DMS53 (cell line): ENCODE results near the gene SEPSECS.

Experiments used
- DNase-seq: peaks from one replicate; lab custom pipeline; 2025; lab: John Stamatoyannopoulos, UW

The SEPSECS gene

DNA sequence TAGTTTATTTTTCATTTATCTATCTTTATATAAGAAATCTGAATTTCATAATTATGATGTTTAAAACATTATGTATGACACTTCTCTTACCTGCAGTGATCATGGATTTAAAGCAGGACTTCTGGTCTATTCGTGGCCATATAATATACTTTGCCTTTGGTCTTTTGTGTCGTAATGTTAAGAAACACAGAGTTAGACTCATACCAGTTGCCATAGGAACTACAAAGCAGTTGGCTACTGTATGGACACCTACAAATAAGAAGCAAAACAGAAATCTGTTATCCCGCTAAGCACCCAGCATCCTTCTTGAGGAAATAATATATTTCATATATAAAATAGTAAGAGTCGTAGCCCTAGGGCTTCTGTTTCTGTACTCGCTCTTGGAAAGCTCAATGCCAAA lies 4.3 kb downstream of the SEPSECS start:
- peak; percentile 31 for DNase-seq

DNA sequence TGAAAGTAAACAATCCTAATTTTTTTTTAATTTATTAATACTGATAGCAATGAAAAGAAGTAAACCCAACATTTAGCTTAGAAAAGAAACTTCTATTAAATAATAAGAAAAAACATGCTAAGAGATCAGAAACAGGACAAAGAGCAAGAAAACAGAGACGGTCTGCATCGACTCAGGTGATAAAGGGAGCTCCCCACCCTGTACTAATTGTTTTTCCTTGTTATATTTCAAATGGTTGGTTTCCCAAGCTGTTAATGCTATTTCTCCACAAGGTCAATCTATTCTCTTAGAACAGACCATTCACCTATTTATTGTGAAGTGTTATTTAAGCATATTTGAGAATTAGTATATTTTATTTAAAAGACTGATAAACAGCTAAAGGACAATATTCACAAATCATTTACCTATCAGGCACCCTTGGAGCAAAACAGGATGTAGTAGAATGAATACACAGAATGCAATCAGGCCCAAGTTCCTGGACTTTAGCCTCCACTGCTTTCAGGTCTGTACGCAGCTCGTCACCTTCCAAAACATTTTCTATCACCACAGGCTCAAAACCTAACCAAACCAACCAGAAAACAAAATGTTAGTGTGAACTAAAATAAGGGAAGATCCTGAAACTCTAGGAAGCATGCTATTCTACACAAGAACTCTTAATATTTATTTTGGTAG lies 5.5 kb downstream of the SEPSECS start:
- DNase-seq: peak; percentile 87

DNA sequence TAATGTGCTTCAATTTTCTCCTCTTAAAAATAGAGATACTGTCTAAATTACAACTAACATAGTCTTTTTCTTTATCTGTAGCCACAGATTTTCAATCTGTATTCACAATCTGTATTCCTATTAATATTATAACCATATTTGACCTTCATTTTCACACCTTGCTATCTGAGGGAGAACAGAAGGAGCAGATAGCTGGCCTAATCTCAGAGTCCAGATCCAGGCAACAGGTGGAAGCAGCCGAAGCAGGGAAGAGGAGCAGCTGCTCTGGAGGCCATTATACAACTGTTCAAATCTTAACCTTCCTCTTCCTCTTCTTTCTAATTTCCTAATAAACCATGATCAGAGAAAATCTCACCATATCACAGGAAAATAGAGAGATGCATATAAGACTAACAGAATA lies 14.2 kb downstream of the SEPSECS start:
- no peak for DNase-seq

DNA sequence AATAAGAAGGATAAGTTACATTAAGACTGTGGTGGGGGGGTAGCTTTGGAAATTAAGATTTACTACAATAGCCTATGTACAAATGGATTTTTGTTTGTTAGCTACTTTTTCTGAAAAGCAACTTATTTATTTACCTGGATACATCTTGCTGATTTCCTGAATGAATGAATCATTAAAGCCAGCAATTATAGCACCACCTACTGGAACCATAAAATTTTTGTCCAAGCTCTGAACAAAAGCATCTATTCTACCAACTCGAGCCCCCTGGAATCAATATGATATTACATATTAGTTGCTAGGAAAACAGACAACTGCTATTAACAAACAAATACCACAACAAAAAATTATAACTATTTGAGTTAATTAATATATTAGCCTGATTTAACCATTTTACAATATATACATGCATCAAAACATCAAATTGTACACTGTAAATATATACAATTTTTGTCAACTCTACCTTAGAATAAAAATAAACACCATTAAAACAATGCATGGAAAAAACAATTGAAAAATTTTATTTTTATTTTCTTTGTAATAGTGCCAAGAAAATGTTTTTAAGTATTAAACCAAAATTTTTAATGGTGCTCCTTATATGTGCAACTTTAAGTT lies 15.3 kb downstream of the SEPSECS start:
- peak; percentile 70 for DNase-seq

DNA sequence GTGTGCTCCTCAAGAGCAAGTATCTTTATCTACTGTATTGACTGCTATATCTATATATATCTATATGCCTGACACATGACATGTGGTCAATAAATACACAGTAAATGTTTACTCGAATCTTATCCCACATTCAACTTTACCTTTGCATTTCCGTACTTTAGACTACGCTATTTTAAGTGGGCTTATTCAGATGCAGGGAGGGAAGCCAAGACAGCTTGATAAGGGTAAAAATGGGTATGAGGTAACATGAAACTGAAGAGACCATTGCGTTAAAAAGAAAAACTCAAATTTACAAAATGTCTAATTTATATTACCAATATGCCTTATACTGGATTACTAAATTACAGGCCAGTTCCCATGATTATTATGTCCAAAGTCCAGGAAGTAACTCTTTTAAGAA lies 17.8 kb downstream of the SEPSECS start:
- no peak for DNase-seq

DNA sequence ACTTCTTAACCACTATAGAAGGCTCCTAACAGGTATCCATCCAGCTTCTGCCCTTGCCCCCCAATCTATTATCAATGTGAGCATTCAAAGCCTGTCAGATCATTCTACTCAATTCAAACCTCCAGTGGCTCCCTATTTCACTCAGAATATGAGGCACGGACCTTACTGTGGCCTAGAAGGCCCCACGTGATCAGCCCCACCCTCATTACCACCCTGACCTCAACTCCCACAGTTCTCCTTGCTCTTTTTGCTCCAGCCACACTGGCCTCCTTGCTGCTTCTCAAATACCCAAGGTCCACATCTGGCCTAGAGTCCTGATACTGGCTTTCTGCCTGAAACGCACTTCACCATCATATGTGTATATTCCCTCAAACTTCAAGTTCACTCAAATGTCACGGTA lies 18.7 kb downstream of the SEPSECS start:
- no peak for DNase-seq

DNA sequence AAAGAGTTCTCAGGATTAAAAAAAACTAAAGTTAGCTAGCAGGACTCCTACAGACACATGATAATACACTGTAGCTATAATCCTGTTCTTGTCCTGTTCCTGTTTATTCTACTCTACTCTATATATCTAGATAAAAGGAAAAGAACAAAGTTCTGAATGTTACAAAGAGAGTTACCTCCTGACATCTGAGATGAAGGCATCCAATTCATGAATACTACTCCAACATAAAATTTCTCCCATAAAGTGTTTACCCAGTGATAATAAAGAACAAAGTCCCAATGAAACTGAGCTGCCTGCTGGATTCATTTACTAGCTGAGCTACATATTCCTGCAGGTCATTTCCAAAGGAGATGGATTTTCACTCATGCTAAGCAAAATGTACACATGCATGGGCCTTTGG lies 27.1 kb downstream of the SEPSECS start:
- no peak for DNase-seq

DNA sequence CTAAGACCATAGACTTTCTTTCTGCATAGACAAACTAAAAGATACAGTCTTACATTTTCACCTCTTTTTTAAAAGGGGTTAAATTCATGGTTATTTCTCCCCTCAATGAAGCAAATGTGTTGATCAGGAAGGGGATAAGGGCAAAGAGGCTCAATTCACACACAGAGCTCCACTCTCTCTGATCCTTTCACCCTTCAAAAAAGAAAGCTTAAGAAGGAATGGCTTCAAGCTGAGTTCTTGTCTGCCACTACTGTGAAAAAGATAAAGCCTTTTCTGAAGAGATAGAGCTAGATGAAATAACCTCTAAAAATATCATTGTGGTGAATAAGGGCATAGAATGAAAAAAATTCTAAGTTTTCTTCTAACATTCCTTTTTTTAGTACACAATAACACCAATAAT lies 28.3 kb downstream of the SEPSECS start:
- DNase-seq: no peak

DNA sequence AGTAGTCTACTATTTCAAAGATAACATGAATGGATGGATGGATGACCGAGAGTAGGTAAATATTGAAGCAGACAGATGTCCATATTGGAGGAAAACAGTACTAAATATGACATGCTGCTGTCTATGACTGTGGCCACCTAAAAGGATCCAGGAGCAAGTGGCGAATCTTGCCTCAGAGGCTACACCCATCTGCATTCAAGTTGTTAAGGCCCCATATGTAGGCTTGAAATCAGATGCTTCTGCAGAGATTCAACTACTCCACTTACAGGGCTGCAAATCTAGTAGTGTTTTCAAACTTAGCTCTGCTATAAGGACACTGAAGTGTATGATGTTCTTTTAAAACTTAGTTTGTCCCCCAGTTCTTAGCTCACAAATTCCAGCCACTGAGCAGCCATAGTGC lies 28.9 kb downstream of the SEPSECS start:
- no peak for DNase-seq

DNA sequence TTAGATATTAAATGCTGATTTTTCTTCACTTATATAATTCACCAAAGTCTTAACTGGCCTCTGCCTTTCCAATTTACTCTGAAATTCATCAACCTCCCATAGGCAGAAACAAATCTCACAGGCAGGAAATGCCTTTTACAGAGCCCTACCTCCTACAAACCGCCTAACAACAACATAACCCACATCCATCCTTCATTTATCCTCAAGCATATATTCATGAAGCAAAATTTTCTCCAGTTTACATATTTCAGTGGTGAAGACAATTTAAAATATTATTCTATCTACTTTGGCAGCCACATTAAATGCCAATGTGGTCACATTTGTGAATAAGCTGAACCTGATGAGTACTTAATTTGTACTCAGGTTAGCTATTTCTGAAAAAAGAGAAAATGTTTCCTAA lies 30.3 kb downstream of the SEPSECS start:
- no peak for DNase-seq

DNA sequence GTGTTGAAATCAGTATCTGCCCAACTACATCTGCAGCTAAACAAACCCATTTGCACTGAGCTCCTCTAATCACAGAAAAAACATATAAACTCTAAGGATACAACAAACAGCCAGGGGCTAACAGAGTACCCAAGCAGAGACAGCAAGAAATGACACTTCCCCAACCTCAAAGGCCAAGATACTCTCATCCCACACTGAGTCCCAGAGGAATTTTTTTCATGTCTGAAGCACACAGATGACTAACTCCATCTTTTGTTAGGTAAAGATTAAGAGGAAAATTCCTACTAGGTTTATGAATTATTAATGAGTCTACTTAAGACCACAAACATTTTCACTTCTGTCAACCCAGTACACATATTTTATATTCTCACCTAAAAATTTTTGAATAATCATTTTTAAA lies 31.6 kb downstream of the SEPSECS start:
- no peak for DNase-seq

DNA sequence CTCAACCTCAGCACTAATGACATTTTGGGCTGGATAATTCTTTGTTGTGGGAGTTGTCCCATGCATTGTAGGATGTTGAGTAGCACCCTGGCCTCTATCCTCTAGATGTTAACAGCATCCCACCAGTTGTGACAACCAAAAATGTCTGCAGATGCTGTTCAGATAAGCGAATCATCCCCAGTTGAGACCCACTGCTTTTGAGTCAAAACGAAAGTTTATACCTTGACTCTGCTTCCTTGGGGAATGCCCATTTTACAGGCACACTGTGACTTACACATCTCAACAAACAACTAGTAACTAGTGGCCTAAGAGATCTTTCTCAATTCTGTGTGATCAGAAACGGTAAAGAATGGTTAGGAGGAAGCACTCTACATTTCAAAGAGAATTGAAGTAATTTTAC lies 37.0 kb downstream of the SEPSECS start:
- DNase-seq: no peak

DNA sequence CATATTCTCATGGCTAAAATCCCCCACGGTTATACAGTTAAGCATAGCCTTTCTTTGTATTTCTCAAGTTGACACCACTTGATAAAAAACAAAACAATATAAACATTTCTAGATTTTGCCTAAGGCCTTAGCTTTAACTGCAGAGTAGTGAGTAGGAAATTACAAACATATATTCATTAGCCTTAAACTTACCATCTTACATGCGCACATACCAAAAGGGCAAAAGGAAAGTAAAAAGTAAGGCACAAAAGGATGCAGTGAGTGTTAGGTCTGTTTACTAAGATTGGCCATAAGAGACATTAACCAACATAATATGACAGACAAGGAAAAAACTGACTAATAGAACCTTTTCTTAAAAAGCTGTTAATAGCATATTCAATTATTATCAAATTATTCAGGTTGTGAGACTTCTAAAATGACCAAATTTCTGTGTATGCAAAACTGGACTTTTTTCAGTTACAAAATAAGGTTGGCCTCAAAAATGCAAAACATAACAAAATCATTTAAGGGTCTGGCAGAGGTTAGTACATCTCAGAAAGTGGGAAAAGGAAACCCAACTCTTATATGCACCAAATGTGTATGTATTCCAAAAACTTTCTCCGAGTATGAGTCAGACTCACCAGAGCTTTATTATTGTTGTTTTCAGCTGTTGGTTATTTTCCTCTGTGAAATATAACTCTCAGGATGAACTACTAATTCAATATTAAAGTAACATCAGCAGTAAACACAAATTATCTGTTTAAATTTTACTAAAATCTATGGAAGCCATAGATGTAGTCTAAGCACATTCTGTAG lies 39.9 kb downstream of the SEPSECS start:
- no peak for DNase-seq

DNA sequence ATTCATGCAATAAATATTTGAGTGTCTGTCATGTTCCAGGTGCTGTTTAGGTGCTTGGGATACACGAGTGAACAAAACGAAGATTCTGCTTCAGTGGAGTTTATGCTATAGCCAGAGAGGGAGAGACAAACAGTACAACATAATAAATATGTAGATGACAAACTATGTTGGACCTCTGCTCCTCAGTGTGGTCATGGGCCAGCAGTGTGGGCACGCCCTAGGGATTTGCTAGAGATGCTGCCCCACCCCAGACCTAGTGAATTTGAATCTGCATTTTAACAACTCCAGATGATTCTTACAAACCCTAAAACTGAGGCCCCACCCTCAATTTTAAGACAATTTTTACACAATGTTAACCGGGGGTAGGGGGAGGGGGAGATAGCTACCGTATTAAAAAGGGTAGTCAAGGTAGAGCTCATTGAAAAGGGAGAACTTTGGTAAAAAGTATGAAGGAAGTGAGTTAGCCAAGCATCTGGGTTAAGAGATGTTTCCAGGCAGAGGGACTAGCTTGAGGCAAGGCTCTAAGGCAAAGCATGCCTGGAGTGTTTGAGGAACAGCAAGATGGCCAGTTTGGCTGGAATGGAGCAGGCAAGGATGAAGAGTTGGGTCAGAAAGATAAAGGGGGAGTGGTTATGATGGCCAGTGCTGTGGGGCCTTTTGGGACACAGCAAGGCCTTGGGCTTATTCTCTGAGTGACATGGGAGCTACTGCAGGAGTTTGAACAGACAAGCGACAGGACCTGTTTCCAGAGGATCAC lies 42.4 kb downstream of the SEPSECS start:
- DNase-seq: no peak

DNA sequence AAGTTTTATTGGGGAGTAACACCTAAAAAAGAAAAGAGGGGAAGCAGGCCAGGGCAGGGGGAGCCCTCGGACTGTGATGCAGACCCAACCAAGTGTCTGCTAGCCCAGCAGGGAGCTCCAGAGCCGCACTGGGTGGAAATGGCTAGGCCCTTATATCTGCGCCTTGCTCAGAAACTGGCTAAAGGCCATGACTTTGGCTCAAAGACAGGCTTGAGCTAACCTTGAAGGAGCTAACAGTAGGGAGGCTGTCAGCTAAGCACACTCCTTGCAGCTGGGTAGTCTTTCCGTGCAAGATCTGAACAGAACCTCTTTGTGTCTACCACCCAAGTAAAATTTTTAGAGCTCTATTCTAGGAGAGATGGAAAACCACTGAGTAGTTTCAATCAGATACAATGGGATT lies 43.0 kb downstream of the SEPSECS start:
- no peak for DNase-seq

DNA sequence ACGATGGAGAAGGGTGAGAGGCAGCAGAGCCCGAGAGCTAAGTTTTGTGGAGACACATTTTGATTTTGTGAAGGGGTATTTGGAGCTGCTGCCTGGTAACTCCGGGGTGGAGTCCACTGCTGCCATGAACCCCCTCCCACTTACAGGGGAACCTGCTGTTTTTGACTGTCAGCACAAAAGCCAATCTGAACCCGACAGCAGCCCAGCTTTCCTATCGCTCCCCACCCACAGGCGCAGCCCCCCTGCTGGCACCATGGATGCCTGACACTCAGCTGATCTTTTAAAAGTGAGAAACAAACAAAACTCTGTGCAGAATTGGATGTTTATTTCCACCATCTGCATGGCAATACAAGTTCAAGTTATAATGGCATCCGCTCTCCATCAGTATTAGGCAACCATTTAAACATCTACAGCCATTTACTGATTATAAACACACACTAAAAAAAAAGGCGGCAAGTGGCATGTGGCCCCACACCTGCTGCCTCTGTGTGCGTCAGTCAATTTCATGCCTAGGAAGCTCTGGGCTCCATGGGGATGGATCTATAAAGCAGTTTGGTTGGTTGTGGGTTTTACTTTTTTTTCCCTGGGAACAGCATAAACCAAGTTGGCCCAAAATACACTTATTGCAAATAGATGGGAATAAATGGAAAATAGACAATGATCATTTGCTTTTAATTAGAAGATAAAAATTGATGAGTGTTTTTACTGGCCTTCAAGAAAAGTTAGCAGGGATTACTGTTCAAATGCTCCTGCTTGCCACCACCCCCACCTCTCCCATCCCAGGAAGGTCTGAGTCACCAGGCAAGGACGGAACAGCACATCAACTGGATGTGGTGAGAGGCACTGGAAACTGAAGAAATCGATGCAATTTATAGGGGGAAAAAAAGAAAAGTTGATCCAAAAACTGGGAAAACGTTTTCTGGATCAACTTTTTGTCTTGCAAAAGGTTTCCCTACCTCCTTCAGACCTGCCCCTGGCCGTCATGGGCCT lies 46.0 kb downstream of the SEPSECS start:
- no peak for DNase-seq

DNA sequence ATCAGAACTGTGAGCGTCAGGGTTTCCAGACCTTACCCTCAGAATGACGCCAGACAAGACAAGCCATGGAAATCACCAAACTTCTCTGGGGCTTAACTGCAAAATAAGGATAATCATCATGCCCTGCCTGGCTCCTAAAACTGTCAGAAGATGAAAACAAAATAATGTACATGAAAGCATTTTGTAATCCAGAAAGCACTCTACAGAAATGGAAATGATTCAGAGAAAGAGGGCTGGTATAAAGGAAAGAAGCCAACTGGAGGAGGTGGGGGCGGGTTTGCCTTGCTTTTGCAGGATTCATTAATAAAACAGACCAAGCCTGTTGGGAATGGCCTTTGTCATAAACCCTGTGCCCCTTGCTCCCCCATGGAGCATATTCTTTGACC lies 47.3 kb downstream of the SEPSECS start:
- DNase-seq: no peak

DNA sequence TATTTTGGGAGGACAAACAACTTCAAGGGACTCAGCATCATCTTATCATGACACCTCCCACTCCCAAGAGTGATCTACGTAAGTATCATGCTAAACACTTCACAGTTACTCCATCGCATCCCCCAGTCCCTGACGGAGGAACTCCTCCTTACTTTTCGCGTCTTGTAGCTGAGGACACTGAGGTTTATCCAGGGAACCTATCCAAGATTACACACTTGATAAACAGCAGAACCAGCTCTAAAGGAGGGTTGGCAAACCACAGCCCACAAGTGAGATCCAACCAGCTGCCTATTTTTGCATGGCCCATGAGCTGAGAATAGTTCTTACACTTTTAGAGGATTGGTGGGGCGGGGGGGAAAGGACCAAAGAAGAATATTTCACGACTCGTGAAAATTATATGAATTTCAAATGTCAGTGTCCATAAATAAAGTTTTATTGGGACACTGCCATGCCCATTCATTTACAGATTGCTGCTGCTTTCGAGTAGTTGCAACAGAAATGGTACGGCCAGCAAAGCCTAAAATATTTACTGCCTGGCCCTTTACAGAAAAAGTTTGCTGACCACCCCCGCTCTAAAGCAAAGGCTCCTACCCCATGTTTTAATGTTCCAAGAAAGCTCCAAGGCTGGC lies 47.8 kb downstream of the SEPSECS start:
- no peak for DNase-seq

DNA sequence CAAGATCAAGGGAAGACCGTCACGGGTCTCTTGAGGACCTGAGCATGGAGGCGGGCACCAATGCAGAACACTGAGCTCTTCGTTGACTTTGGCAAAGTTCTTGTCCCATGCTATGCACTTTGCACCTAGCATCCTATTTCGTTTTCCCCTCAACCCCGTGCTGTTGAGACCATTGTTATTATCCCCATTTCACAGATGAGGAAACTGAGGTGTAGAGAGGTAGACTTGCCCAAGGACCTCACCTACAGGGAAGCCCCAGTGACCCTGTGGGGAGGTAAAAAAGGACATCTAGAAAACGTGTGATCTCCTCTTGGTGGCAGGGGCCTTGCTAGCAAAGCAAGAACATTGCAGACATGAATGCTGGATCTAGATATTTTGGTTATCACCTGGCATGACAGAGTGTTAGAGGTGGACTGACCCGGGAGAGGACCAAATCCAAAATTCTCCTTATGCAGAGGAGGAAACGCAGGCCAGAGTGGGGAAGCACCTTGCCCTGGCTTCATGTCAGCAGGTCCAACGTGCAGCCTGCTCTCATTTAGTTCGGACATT lies 48.5 kb downstream of the SEPSECS start:
- DNase-seq: no peak

DNA sequence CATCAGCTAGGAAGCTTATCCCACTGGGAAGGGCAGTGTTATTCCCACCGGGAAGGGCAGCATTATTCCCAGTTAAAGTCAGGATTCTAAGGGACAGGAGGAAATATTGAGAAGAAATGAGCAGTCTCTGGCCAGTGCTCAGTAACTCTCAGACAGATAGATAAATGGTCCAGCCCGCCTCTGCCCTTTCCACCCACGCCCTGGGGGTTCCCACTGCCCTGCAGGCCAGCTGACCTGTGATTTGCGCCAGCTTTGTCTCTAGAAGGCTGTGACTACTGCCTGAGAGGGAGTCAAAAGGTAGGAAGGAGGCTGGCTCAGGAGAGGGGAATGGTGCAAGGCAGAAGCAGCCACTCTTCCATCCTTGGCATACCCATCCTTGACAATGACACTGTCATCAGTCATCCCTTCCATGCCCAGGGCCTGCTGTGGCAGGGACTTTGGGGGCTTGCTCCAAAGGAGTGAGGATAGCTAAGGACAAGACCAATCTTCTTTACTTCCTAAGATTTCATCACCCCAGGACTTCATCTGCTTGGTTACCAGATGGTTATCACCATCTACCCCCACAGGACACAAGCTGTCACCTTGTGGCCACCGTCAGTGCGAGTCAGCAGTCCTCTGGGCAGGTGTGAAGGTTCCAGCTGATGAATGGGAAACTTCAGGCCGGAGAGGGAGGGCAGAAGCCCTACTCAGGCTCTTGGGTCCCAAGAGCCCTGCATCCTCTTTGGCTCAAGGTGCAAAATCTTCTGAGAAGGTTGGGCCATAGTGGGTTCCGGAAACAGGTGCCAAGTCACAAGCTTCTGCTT lies 49.5 kb downstream of the SEPSECS start:
- DNase-seq: peak; percentile 38
